ENCODE results near the gene RNF151.

Gene RNF151

GRCh38 chr16:1946495-1947368 lies 19.9 kb upstream of the RNF151 start:
- no peak for ATAC-seq
- no peak for TF ChIP-seq GLIS3 (CRISPR knock-in tag; IDR thresholded peaks at IDR 0.05)
- TF ChIP-seq ISL1 (CRISPR knock-in tag; IDR thresholded peaks at IDR 0.05): no peak
- no peak for TF ChIP-seq TOX (CRISPR knock-in tag; IDR thresholded peaks at IDR 0.05; ENCODE audit: borderline replicate concordance)
- no peak for TF ChIP-seq ZNF8 (CRISPR knock-in tag; IDR thresholded peaks at IDR 0.05)
- TF ChIP-seq BACH2 (CRISPR knock-in tag; IDR thresholded peaks at IDR 0.05; ENCODE audit: borderline replicate concordance): no peak
- no peak for TF ChIP-seq POU6F1 (CRISPR knock-in tag; IDR thresholded peaks at IDR 0.05; ENCODE audit: borderline replicate concordance, low read depth)
- TF ChIP-seq PATZ1 (CRISPR knock-in tag; IDR thresholded peaks at IDR 0.05; ENCODE audit: borderline replicate concordance): no peak

GRCh38 chr16:1947369-1947670 lies 19.3 kb upstream of the RNF151 start:
- ATAC-seq: no peak
- TF ChIP-seq POU6F1 (CRISPR knock-in tag; IDR thresholded peaks at IDR 0.05; ENCODE audit: borderline replicate concordance, low read depth): no peak

GRCh38 chr16:1949507-1949906 lies 17.1 kb upstream of the RNF151 start:
- TF ChIP-seq ZFP3 (CRISPR knock-in tag; IDR thresholded peaks at IDR 0.05) (no peak), ZFP30 (CRISPR knock-in tag; IDR thresholded peaks at IDR 0.05) (no peak), PPARA (CRISPR knock-in tag; IDR thresholded peaks at IDR 0.05; ENCODE audit: borderline replicate concordance) (no peak), SNAI2 (CRISPR knock-in tag; IDR thresholded peaks at IDR 0.05) (no peak), OSR1 (CRISPR knock-in tag; IDR thresholded peaks at IDR 0.05) (no peak), ISL1 (CRISPR knock-in tag; IDR thresholded peaks at IDR 0.05) (no peak), ZNF565 (CRISPR knock-in tag; conservative IDR thresholded peaks at IDR 0.05; ENCODE audit: low read depth) (no peak), PATZ1 (CRISPR knock-in tag; IDR thresholded peaks at IDR 0.05; ENCODE audit: borderline replicate concordance) (no peak), CSRNP3 (CRISPR knock-in tag; IDR thresholded peaks at IDR 0.05) (no peak), BACH2 (CRISPR knock-in tag; IDR thresholded peaks at IDR 0.05; ENCODE audit: borderline replicate concordance) (no peak), RARB (CRISPR knock-in tag; IDR thresholded peaks at IDR 0.05) (no peak), TOX (CRISPR knock-in tag; IDR thresholded peaks at IDR 0.05; ENCODE audit: borderline replicate concordance) (no peak), TSHZ2 (CRISPR knock-in tag; IDR thresholded peaks at IDR 0.05) (no peak), POU6F1 (CRISPR knock-in tag; IDR thresholded peaks at IDR 0.05; ENCODE audit: borderline replicate concordance, low read depth) (no peak), GLIS3 (CRISPR knock-in tag; IDR thresholded peaks at IDR 0.05) (no peak)
- no peak for ATAC-seq

All from SK-N-SH treated with all-trans-retinoic acid at 6 μM for 48 hours (cell line).